Ishikawa (cell line): ENCODE data around the gene RPL18.

Experiments used
- CEBPB ChIP-seq: IDR thresholded peaks from 2 replicates; pipeline ENCODE4 v1.6.1; 2012
- CREB1 ChIP-seq: IDR thresholded peaks from 2 replicates; pipeline ENCODE4 v1.6.1; 2012; ENCODE audit warnings: low read depth
- EGR1 ChIP-seq: IDR thresholded peaks from 2 replicates; pipeline ENCODE4 v1.6.1; 2012
- EP300 ChIP-seq: IDR thresholded peaks from 2 replicates; pipeline ENCODE4 v1.6.1; 2012; ENCODE audit warnings: borderline replicate concordance
- FOXM1 ChIP-seq: IDR thresholded peaks from 2 replicates; pipeline ENCODE4 v1.6.1; 2012; ENCODE audit warnings: low read depth, borderline replicate concordance
- MAX ChIP-seq: IDR thresholded peaks from 2 replicates; pipeline ENCODE4 v1.6.1; 2012
- NFIC ChIP-seq: IDR thresholded peaks from 2 replicates; pipeline ENCODE4 v1.6.1; 2012
- RAD21 ChIP-seq: IDR thresholded peaks from 2 replicates; pipeline ENCODE4 v1.6.1; 2012; ENCODE audit warnings: low read depth
- REST ChIP-seq: IDR thresholded peaks from 2 replicates; pipeline ENCODE4 v1.6.1; 2012; ENCODE audit warnings: low read depth, mild to moderate bottlenecking
- TAF1 ChIP-seq: IDR thresholded peaks from 2 replicates; pipeline ENCODE4 v1.6.1; 2012; ENCODE audit warnings: low read depth, mild to moderate bottlenecking
- TCF12 ChIP-seq: IDR thresholded peaks from 2 replicates; pipeline ENCODE4 v1.6.1; 2012; ENCODE audit warnings: low read depth
- YY1 ChIP-seq: IDR thresholded peaks from 2 replicates; pipeline ENCODE4 v1.6.1; 2012; ENCODE audit warnings: low read depth
- ZBTB7A ChIP-seq: IDR thresholded peaks from 2 replicates; pipeline ENCODE4 v1.6.1; 2012; ENCODE audit warnings: low read depth
- TF ChIP-seq, protein P1 (sequence below): IDR thresholded peaks from 2 replicates; pipeline ENCODE4 v1.6.1; 2012

DNA sequence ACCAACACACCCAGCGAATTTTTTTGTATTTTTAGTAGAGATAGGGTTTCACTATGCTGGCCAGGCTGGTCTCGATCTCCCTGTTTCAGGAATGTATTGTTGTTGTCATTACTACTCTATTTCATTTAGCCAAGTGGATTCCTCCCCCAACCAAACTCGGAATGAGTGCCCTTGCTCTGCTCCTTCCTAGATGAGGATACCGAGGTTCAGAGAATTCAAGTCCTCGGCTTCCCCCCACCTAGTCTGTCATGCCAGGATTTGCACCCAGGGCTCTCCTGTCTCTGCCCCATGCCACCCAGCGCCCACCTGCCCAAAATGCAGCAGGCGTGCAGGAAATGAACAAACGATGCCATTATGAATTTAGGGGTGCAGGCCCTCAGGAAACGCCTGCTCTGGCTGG lies 16.0 kb downstream of the RPL18 start:
- TF ChIP-seq EGR1 = no peak
- TF ChIP-seq REST = no peak
- no peak for TF ChIP-seq EP300
- TF ChIP-seq TCF12 = no peak
- TF ChIP-seq NFIC = no peak
- TF ChIP-seq ZBTB7A = no peak
- TF ChIP-seq FOXM1 = no peak
- TF ChIP-seq TAF1 = no peak
- no peak for TF ChIP-seq MAX
- TF ChIP-seq YY1 = no peak
- no peak for TF ChIP-seq RAD21
- no peak for TF ChIP-seq CREB1
- TF ChIP-seq, protein P1, sequence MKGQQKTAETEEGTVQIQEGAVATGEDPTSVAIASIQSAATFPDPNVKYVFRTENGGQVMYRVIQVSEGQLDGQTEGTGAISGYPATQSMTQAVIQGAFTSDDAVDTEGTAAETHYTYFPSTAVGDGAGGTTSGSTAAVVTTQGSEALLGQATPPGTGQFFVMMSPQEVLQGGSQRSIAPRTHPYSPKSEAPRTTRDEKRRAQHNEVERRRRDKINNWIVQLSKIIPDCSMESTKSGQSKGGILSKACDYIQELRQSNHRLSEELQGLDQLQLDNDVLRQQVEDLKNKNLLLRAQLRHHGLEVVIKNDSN = no peak
- TF ChIP-seq CEBPB = no peak
